Stomach smooth muscle (tissue), 2 donors: ENCODE results near the gene ERBB4.
"Not testable (repeated sequence)": the region's sequence is repeated elsewhere in the genome, so short reads cannot be mapped to it uniquely, and the experiment has no call there.

ENCODE experiments used
- H3K27ac ChIP-seq: one replicate; pipeline ENCODE4 v1.7.0; 2013; ENCODE audit warnings: mild to moderate bottlenecking, low read length, inconsistent platforms
- H3K27me3 ChIP-seq, 2 donors: one replicate each; pipeline ENCODE4 v1.7.0; 2013; ENCODE audit warnings: low read length in 2 of 2; ENCODE audit not compliant: insufficient read depth in 2 of 2, control insufficient read depth in 1 of 2
- H3K36me3 ChIP-seq, 2 donors: one replicate each; pipeline ENCODE4 v1.7.0; 2013; ENCODE audit warnings: low read length in 2 of 2; ENCODE audit not compliant: control insufficient read depth in 2 of 2, insufficient read depth in 2 of 2
- H3K4me1 ChIP-seq: one replicate; pipeline ENCODE4 v1.7.0; 2013; ENCODE audit warnings: low read length; ENCODE audit not compliant: control insufficient read depth, insufficient read depth
- H3K4me3 ChIP-seq, 2 donors: one replicate each; pipeline ENCODE4 v1.7.0; 2013; ENCODE audit warnings: low read length in 2 of 2
- H3K9ac ChIP-seq, 2 donors: one replicate each; pipeline ENCODE4 v1.7.0; 2013; ENCODE audit warnings: low read length in 2 of 2, mild to moderate bottlenecking in 1 of 2
- H3K9me3 ChIP-seq, 2 donors: one replicate each; pipeline ENCODE4 v1.7.0; 2013; ENCODE audit warnings: low read length in 2 of 2; ENCODE audit not compliant: control insufficient read depth in 2 of 2
- donor health status: healthy.
- donor health status: Pancreatic carcinoma.

The ERBB4 gene

DNA sequence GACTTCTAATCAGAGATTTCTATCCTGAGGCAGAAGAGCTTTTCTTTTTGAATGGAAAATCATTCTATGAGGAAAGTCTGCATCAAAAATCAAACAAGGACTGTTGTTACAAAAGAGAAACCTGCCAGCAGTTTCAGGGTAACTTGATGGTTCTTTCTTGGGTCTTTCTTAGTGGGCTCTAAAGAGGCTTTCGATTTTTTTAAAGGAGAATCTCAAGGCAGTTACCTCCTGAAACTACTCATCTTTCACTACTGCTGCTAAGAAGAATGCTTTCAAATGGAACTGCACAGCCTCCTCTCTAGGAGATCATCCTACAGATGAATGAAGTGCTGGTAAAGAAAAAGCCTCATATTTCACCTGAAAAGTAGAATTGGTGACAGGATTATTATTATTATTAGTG lies 272.3 kb downstream of the ERBB4 start:
- Histone ChIP-seq H3K9me3 (no peaks in the 10 kb centered on the region), H3K9ac (no peak overlapping the region), H3K27me3 (no peaks in the 10 kb centered on the region), H3K4me3 (no peak overlapping the region), H3K4me1 (no peaks in the 10 kb centered on the region), H3K36me3 (no peaks in the 10 kb centered on the region), H3K27ac (no peak overlapping the region)

DNA sequence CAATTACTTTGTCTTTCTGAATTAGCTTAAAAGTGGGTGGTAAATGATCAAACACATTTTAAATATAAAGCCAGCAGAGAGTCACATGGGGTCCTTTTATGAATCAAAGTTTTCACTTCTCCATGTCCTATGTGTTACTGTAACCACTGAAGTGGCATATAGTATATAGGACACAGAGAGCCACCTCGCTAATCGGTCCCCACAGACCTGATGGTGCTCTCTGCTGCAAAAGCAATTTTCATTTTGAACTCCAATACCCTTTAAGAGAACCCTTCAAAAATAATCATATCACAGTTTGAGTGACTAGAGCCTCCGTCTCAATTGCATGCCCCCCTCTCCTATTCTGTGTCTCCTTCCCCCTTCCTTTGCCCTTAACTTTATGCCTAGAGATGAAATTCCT lies 272.8 kb downstream of the ERBB4 start:
- no peaks in the 10 kb centered on the region for H3K27me3 ChIP-seq
- H3K9me3 ChIP-seq, result no peaks in the 10 kb centered on the region
- H3K36me3 ChIP-seq, result no peaks in the 10 kb centered on the region
- no peak overlapping the region for H3K9ac ChIP-seq
- no peak overlapping the region for H3K27ac ChIP-seq
- no peaks in the 10 kb centered on the region for H3K4me1 ChIP-seq
- no peak overlapping the region for H3K4me3 ChIP-seq

DNA sequence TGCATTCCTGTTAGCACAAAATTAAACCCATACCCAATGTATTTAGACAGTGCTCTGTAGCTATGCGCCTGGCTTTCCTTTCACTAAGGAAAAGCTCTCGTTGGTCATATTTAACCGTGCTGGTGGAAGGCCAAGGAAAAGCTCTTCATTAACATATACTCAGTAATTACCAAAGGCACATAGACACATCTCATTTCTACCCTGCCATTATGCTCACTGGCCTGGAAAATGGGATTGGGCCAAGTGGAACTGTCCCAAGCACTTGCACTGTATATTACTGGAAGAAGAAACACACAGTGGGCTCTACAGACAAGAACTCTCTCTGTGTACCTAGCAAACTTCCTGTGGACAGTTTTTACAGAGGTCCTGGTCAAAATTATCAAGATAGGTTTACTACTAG lies 274.4 kb downstream of the ERBB4 start:
- no peaks in the 10 kb centered on the region for H3K36me3 ChIP-seq
- no peaks in the 10 kb centered on the region for H3K27me3 ChIP-seq
- H3K27ac ChIP-seq, result no peak overlapping the region
- no peaks in the 10 kb centered on the region for H3K9me3 ChIP-seq
- no peak overlapping the region for H3K4me3 ChIP-seq
- H3K4me1 ChIP-seq, result no peaks in the 10 kb centered on the region
- no peak overlapping the region for H3K9ac ChIP-seq

GRCh38 chr2:212259226-212259625 lies 279.4 kb downstream of the ERBB4 start:
- H3K4me1 ChIP-seq, result no peaks in the 10 kb centered on the region
- no peak overlapping the region for H3K4me3 ChIP-seq
- H3K27me3 ChIP-seq, result no peaks in the 10 kb centered on the region
- H3K9ac ChIP-seq, result no peak overlapping the region
- H3K9me3 ChIP-seq, result no peaks in the 10 kb centered on the region
- H3K27ac ChIP-seq, result no peak overlapping the region
- H3K36me3 ChIP-seq, result no peaks in the 10 kb centered on the region

GRCh38 chr2:212254339-212254738 lies 284.3 kb downstream of the ERBB4 start:
- no peaks in the 10 kb centered on the region for H3K27me3 ChIP-seq
- no peaks in the 10 kb centered on the region for H3K36me3 ChIP-seq
- no peak overlapping the region for H3K4me3 ChIP-seq
- no peak overlapping the region for H3K9ac ChIP-seq
- H3K27ac ChIP-seq, result no peak overlapping the region
- H3K4me1 ChIP-seq, result no peaks in the 10 kb centered on the region
- no peaks in the 10 kb centered on the region for H3K9me3 ChIP-seq

DNA sequence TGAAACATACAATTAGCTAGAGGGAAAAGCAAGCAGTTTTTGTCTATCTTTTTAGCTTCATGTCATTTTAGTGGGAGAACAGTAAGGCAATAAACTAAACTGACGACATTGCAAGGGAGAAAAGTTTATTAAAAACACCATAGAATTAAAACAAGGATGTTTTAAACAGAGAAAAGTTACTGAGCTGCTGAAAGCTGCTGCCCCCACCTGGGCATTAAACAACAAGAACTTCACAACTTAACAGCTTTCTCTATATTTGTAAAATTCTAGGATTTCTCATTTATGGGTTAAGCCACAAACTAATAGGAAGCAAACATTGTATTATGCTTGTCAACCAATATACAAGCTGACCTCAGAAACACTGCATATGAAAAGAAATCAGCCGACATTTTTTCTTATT lies 289.2 kb downstream of the ERBB4 start:
- no peaks in the 10 kb centered on the region for H3K27me3 ChIP-seq
- H3K36me3 ChIP-seq, result no peaks in the 10 kb centered on the region
- no peaks in the 10 kb centered on the region for H3K9me3 ChIP-seq
- no peak overlapping the region for H3K27ac ChIP-seq
- H3K9ac ChIP-seq, result no peak overlapping the region
- H3K4me1 ChIP-seq, result no peaks in the 10 kb centered on the region
- H3K4me3 ChIP-seq, result no peak overlapping the region

DNA sequence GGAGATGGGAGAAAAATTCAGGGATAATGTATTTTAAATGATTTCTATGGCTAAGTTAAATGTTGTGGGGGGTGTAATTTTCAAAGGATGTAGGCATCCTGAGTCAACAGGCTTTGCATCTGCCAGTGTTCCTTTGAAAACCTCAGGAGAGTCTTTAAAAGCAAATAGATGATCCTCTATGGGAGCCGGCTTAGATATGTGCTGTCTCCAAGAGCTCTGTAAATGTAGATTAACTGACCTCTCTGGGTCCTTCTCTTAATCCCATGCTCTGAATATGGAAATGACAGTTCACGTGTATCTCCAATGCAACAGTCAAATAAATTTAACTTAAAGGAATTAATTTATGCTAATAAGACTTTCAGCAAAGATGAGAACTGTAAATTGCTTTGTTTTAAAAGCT lies 292.7 kb downstream of the ERBB4 start:
- H3K9me3 ChIP-seq, result no peaks in the 10 kb centered on the region
- H3K27ac ChIP-seq, result no peak overlapping the region
- H3K36me3 ChIP-seq, result no peaks in the 10 kb centered on the region
- H3K9ac ChIP-seq, result no peak overlapping the region
- H3K4me1 ChIP-seq, result no peaks in the 10 kb centered on the region
- no peaks in the 10 kb centered on the region for H3K27me3 ChIP-seq
- H3K4me3 ChIP-seq, result no peak overlapping the region

DNA sequence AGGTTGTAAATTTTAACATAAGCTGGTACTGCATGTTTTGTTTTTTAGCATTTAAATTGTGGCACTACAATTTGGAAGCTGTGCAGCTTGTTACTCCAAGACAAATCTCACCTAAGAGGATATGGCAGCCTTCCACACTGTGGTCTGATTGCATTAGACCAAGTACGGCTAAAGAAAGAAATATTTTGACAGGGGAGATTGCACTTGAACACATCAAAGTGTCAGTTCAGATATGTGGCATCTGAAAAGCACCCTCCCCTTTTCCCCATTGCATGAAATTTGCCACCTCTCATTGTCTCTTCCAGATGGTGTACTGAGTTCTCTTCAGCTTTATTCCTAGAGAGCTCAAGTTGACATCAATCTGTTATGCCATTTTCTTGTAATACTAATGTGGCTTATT lies 295.9 kb downstream of the ERBB4 start:
- Histone ChIP-seq H3K9me3 (no peaks in the 10 kb centered on the region), H3K27me3 (no peaks in the 10 kb centered on the region), H3K27ac (no peak overlapping the region), H3K4me3 (no peak overlapping the region), H3K9ac (no peak overlapping the region), H3K4me1 (no peaks in the 10 kb centered on the region), H3K36me3 (no peaks in the 10 kb centered on the region)

DNA sequence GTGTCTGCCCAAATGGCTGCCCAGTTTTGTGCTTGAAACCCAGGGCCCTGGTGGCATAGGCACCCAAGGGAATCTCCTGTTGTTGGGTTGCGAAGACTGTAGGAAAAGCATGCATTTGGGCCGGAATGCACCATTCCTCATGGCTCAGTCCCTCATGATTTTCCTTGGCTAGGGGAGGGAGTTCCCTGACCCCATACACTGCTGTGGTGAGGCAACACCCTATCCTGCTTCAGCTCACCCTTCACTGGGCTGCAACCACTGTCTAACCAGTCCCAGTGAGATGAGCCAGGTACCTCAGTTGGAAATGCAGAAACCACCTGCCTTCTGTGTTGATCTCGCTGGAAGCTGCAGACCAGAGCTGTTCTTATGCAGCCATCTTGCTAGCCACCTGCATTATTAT lies 300.4 kb downstream of the ERBB4 start:
- H3K4me3 ChIP-seq, H3K4me1 ChIP-seq, H3K27me3 ChIP-seq, H3K9ac ChIP-seq, H3K27ac ChIP-seq, H3K36me3 ChIP-seq, H3K9me3 ChIP-seq: not testable (repeated sequence)

DNA sequence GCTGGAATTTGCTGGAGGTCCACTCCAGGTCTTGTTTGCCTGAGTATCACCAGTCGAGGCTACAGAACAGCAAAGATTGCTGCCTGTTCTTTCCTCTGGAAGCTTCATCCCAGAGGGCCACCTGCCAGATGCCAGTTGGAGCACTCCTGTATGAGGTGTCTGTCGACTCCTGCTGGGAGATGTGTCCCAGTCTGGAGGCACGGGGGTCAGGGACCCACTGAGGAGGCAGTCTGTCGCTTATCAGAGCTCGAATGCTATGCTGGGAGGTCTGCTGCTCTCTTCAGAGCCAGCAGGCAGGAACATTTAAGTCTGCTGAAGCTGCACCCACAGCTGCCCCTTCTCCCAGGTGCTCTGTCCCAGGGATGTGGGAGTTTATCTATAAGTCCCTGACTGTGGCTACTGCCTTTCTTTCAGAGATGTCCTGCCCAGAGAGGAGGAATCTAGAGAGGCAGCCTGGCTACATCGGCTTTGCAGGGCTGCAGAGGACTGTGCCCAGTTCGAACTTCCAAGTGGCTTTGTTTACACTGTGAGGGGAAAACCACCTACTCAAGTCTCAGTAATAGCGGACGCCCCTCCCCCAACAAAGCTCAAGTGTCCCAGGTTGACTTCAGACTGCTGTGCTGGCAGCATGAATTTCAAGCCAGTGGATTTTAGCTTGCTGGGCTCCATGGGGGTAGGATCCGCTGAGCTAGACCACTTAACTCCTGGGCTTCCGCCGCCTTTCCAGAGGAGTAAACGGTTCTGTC lies 301.1 kb downstream of the ERBB4 start:
- H3K4me1 ChIP-seq, result no peaks in the 10 kb centered on the region
- no peak overlapping the region for H3K9ac ChIP-seq
- no peak overlapping the region for H3K27ac ChIP-seq
- H3K36me3 ChIP-seq, result no peaks in the 10 kb centered on the region
- H3K4me3 ChIP-seq, result no peak overlapping the region
- H3K9me3 ChIP-seq, result no peaks in the 10 kb centered on the region
- no peaks in the 10 kb centered on the region for H3K27me3 ChIP-seq

DNA sequence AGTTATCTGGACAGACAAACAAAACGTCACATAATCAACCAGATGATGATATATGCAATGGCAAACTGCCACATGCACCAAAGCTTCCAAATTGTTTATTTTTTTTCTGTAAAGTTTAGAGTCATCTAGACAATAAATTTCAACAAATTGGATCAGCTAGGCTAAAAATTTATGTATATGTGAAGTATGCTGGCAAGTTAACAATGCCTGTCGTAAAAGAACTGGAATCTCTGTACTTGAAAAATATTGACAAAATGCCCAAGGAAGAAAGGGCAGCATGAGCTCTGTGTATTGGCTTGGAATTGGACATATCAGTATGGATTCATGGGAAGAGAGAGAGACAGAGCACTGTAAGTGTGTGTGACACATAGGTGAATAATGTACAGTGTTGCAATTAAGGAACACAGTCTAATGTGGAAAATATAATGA lies 309.8 kb downstream of the ERBB4 start:
- Histone ChIP-seq H3K9ac (no peak overlapping the region), H3K27me3 (no peaks in the 10 kb centered on the region), H3K27ac (no peak overlapping the region), H3K9me3 (no peaks in the 10 kb centered on the region), H3K4me1 (no peaks in the 10 kb centered on the region), H3K36me3 (no peaks in the 10 kb centered on the region), H3K4me3 (no peak overlapping the region)
